Transverse colon (tissue), 4 donors: Measurements from ENCODE around the gene ZNF76. TPM values are rescaled to one million over a fixed set of nuclear protein-coding genes. Genes with fewer than 3 reads are reported as not detected.
"Not testable (repeated sequence)": the region's sequence is repeated elsewhere in the genome, so short reads cannot be mapped to it uniquely, and the experiment has no call there.

Experiments used
- DNase-seq: peaks from one replicate; pipeline ENCODE4 v3.0.0-alpha.2; 2019
- H3K27ac ChIP-seq, 4 donors: fragments of 200-600 bp; sonication (generic); 2 replicates each; pipeline ENCODE4 v1.5.1; 2016 to 2018; ENCODE audit warnings: inconsistent platforms in 4 of 4
- H3K27me3 ChIP-seq: fragments of 200-600 bp; sonication (generic); 2 replicates; pipeline ENCODE4 v1.5.1; 2017; ENCODE audit warnings: inconsistent platforms
- H3K36me3 ChIP-seq, 4 donors: fragments of 200-600 bp; sonication (generic); 2 replicates each; pipeline ENCODE4 v1.5.1; 2017 to 2019; ENCODE audit warnings: inconsistent platforms in 4 of 4
- H3K4me1 ChIP-seq, 4 donors: fragments of 200-600 bp; sonication (generic); 2 replicates each; pipeline ENCODE4 v1.5.1; 2017 to 2020; ENCODE audit warnings: inconsistent platforms in 4 of 4
- H3K4me3 ChIP-seq, 4 donors: fragments of 200-600 bp; sonication (generic); 1 replicate in 1 of 4; 2 replicates in 3 of 4; pipeline versions ENCODE4 v1.5.1 to v1.6.1; 2017 to 2019; ENCODE audit warnings: inconsistent platforms in 4 of 4
- H3K9me3 ChIP-seq, 2 donors: fragments of 200-600 bp; sonication (generic); 2 replicates each; pipeline ENCODE4 v1.5.1; 2017 to 2019; ENCODE audit warnings: inconsistent platforms in 2 of 2
- EP300 ChIP-seq: sonication (generic); formaldehyde crosslinking; IDR thresholded peaks from one replicate; pipeline ENCODE4 v1.6.1; 2017; ENCODE audit warnings: antibody characterized with exemption, low read depth
- POLR2A ChIP-seq: fragments of 450-650 bp; IDR thresholded peaks from one replicate; pipeline ENCODE4 v1.6.1; 2016; ENCODE audit warnings: antibody characterized with exemption, mild to moderate bottlenecking, moderate library complexity
- POLR2AphosphoS5 ChIP-seq, 3 donors: sonication (generic); formaldehyde crosslinking; IDR thresholded peaks; one replicate each; pipeline ENCODE4 v1.6.1; 2016; ENCODE audit warnings: antibody characterized with exemption in 3 of 3
- WGBS, 2 donors: methylation state at CpG; one replicate each; pipeline ENCODE4 v1.1.5; 2018; ENCODE audit warnings: low coverage in 1 of 2; 5-methylcytosine and 5-hydroxymethylcytosine counted together
- in situ Hi-C, 4 donors: fragments of 200-750 bp; cut with MboI; loops; one replicate each; pipeline versions ENCODE4 v1.15.0 to v1.15.1; 2017; ENCODE audit warnings: low sequenced_read_pairs in 3 of 4, low pct_ligation_motif_present in 1 of 4, low pct_unique_long_range_greater_than_20kb in 1 of 4
- intact Hi-C: fragments of 100-400 bp; cut with DNase I; formaldehyde crosslinking; loops from one replicate; pipeline ENCODE4 v1.15.1; 2023; ENCODE audit warnings: low total_unique reads
- total RNA-seq, 4 donors: library from RNA; depleted of rRNA; stranded (reverse); fragments of >200 nt; gene quantifications; one replicate each; pipeline ENCODE4 v1.1.0, GENCODE V29; 2016
- TF ChIP-seq, protein P1 (sequence below), 5 experiments: fragments of 200-600 bp in 3 of 5; fragments of 450-650 bp in 2 of 5; sonication (generic) in 3 of 5; IDR thresholded peaks; 1 replicate in 2 of 5; 2 replicates in 3 of 5; pipeline ENCODE4 v1.5.1; 2016 to 2017; ENCODE audit warnings: antibody characterized with exemption in 5 of 5, inconsistent platforms in 3 of 5, mild to moderate bottlenecking in 2 of 5, moderate library complexity in 1 of 5

The ZNF76 gene
- total RNA-seq, 4 donors from 2014 or later, result 30.2 to 59.3 (median 35.1) TPM

- TF ChIP-seq, protein P1, sequence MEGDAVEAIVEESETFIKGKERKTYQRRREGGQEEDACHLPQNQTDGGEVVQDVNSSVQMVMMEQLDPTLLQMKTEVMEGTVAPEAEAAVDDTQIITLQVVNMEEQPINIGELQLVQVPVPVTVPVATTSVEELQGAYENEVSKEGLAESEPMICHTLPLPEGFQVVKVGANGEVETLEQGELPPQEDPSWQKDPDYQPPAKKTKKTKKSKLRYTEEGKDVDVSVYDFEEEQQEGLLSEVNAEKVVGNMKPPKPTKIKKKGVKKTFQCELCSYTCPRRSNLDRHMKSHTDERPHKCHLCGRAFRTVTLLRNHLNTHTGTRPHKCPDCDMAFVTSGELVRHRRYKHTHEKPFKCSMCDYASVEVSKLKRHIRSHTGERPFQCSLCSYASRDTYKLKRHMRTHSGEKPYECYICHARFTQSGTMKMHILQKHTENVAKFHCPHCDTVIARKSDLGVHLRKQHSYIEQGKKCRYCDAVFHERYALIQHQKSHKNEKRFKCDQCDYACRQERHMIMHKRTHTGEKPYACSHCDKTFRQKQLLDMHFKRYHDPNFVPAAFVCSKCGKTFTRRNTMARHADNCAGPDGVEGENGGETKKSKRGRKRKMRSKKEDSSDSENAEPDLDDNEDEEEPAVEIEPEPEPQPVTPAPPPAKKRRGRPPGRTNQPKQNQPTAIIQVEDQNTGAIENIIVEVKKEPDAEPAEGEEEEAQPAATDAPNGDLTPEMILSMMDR (IDR thresholded peaks at IDR 0.05), result no peak
- no peak for TF ChIP-seq POLR2A
- no peak for TF ChIP-seq EP300
- no peak for TF ChIP-seq POLR2AphosphoS5 (IDR thresholded peaks at IDR 0.05)
- Histone ChIP-seq H3K9me3 (no peaks in the 10 kb centered on the region), H3K36me3 (no peaks in the 10 kb centered on the region), H3K4me1 (peaks cover 0 to 15% (median 13%) of the 10 kb centered on the region in 4 donors), H3K27ac (no peak overlapping the region), H3K4me3 (no peak overlapping the region), H3K27me3 (no peaks in the 10 kb centered on the region)
- DNase-seq, result no peak
- intact Hi-C loops, result no loop called here
- in situ Hi-C loops, result loop anchor here in 1 of 4 donors (25.0 kb wide), 1 partner anchor 117 kb away; no protein-coding TSS in a partner anchor
- 83 to 89% methylated on average over 2 of the region's 2 CpGs for WGBS, 2 donors
Measured at GRCh38 chr6:35320031-35320410, 60.5 kb downstream of the ZNF76 start.

DNA sequence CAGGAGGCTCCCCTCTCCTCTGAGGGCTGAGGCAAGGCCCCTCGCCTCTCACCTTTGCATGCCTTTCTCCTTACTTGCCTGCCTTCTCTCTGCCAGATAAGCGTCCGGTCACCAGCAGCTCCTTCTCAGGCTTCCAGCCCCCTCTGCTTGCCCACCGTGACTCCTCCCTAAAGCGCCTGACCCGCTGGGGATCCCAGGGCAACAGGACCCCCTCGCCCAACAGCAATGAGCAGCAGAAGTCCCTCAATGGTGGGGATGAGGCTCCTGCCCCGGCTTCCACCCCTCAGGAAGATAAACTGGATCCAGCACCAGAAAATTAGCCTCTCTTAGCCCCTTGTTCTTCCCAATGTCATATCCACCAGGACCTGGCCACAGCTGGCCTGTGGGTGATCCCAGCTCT, 61.6 kb downstream of the ZNF76 start:
- no peak overlapping the region for H3K27ac ChIP-seq
- DNase-seq, result no peak
- TF ChIP-seq, protein P1 (IDR thresholded peaks at IDR 0.05), result no peak
- TF ChIP-seq POLR2A (no peak), EP300 (no peak), POLR2AphosphoS5 (IDR thresholded peaks at IDR 0.05) (no peak)
- intact Hi-C loops, result no loop called here
- no peaks in the 10 kb centered on the region for H3K9me3 ChIP-seq
- no peaks in the 10 kb centered on the region for H3K36me3 ChIP-seq
- peaks cover 0 to 15% (median 13%) of the 10 kb centered on the region in 4 donors for H3K4me1 ChIP-seq
- WGBS, 2 donors, result 94 to 96% methylated on average over 6 to 8 of the region's 8 CpGs
- H3K4me3 ChIP-seq, result no peak overlapping the region
- no peaks in the 10 kb centered on the region for H3K27me3 ChIP-seq
- in situ Hi-C loops, result loop anchor here in 1 of 4 donors (25.0 kb wide), 1 partner anchor 116 kb away; no protein-coding TSS in a partner anchor

DNA sequence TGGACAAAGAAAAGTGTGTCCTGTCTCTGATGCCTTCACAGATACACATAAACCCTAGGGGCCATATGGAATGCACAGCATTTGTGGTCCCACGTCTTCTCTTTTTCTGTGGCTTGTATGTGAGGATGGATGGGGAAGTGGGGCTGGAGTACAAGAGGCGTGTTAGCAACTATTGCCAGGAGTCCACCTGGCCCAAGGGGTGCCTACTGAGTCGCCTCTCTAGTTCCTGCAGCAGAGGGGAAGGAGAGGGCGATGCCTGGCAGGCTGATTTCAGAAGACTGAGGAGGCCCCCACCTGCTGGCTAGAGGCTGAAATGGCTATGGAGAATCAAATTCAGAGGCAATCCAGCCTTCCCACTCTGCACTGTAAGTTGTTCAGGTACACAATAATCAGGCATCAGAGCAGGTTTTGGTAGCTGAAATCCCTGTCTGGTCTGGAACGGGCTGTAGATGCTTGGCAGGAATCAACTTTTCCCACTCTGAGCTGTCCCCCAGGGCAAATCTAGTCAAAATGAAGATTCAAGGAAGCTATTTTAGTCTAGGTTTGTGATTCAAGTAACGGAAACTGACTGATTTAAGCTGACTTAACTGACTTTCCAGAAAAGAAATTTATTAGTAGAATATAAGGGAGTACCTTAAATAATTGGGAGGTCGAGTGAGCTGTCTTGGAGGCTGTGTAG, 68.0 kb downstream of the ZNF76 start:
- Histone ChIP-seq H3K4me1 (peaks cover 0 to 4% (median 3%) of the 10 kb centered on the region in 4 donors), H3K4me3 (no peak overlapping the region), H3K27me3 (no peaks in the 10 kb centered on the region), H3K36me3 (no peaks in the 10 kb centered on the region), H3K9me3 (no peaks in the 10 kb centered on the region), H3K27ac (no peak overlapping the region)
- intact Hi-C loops (no loop called here), in situ Hi-C loops (loop anchor here in 1 of 4 donors (25.0 kb wide), 1 partner anchor 410 kb away; the partner anchor contains the start of gene ARMC12)
- peak; percentile 76 for DNase-seq
- no peak for TF ChIP-seq POLR2AphosphoS5 (IDR thresholded peaks at IDR 0.05)
- TF ChIP-seq EP300, result no peak
- TF ChIP-seq, protein P1 (IDR thresholded peaks at IDR 0.05), result peak; percentile 37 to 62 (median 54)
- TF ChIP-seq POLR2A, result no peak
- WGBS, 2 donors, result 38 to 51% methylated on average over 5 to 7 of the region's 7 CpGs

GRCh38 chr6:35328108-35328723, 68.7 kb downstream of the ZNF76 start:
- in situ Hi-C loops, result loop anchor here in 1 of 4 donors (25.0 kb wide), 1 partner anchor 409 kb away; the partner anchor contains the start of gene ARMC12
- H3K27me3 ChIP-seq, result no peaks in the 10 kb centered on the region
- intact Hi-C loops, result no loop called here
- H3K36me3 ChIP-seq, result no peaks in the 10 kb centered on the region
- H3K4me1 ChIP-seq, result peaks cover 0 to 4% (median 3%) of the 10 kb centered on the region in 4 donors
- H3K4me3 ChIP-seq, result no peak overlapping the region
- TF ChIP-seq, protein P1 (IDR thresholded peaks at IDR 0.05), result no peak
- no peak for TF ChIP-seq POLR2A
- no peak for TF ChIP-seq EP300
- no peak for TF ChIP-seq POLR2AphosphoS5 (IDR thresholded peaks at IDR 0.05)
- WGBS, 2 donors, result 100% methylated on average over 1 of the region's 1 CpG; no CpG with 5 or more reads in 1 of the 2 donors
- H3K9me3 ChIP-seq, result no peaks in the 10 kb centered on the region
- DNase-seq, result no peak
- no peak overlapping the region for H3K27ac ChIP-seq

DNA sequence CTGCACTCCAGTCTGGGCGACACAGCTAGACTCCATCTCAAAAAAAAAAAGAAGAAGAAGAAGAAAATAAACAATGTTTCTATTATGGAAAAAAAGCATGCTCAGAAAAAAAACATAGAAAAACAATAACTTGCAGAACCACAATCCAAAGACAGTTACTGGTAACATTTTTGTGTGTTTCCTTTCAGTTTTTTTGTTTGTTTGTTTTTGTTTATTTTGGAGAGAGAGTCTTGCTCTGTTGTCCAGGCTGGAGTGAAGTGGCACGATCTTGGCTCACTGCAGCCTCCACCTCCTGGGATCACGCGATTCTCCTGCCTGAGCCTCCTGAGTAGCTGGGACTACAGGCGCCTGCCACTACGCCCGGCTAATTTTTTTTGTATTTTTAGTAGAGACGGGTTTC, 69.4 kb downstream of the ZNF76 start:
- in situ Hi-C loops, result loop anchor here in 1 of 4 donors (25.0 kb wide), 1 partner anchor 408 kb away; the partner anchor contains the start of gene ARMC12
- not testable (repeated sequence) for DNase-seq
- WGBS, 2 donors, result 88 to 94% methylated on average over 7 to 8 of the region's 8 CpGs

More for the DNA sequence above, 69.4 kb downstream of the ZNF76 start:
- intact Hi-C loops, H3K9me3 ChIP-seq, H3K36me3 ChIP-seq, H3K4me3 ChIP-seq, H3K4me1 ChIP-seq, H3K27ac ChIP-seq, H3K27me3 ChIP-seq: not testable (repeated sequence)
